ENCODE data around the gene NR2C2AP. TPM values are rescaled to one million over a fixed set of nuclear protein-coding genes. Genes with fewer than 3 reads are reported as not detected.

Gene NR2C2AP
- polyA plus RNA-seq, 12 donors = 6.8 to 13.2 (median 9.2) TPM; not detected in 2

- DNase-seq = no peak
These were observed 15.7 kb upstream of the NR2C2AP start for GRCh38 chr19:19218911-19219310.

GRCh38 chr19:19217099-19217498, 13.9 kb upstream of the NR2C2AP start:
- DNase-seq = no peak

- DNase-seq = no peak
These were observed 12.6 kb upstream of the NR2C2AP start for GRCh38 chr19:19215792-19216191.

- peak; percentile 60 for DNase-seq
These were observed 11.7 kb upstream of the NR2C2AP start for GRCh38 chr19:19214892-19215291.

GRCh38 chr19:19214159-19214490, 10.9 kb upstream of the NR2C2AP start:
- DNase-seq = no peak

GRCh38 chr19:19213426-19214158, 10.4 kb upstream of the NR2C2AP start:
- no peak for DNase-seq

- DNase-seq = no peak
These were observed 9.7 kb upstream of the NR2C2AP start for GRCh38 chr19:19212916-19213315.

- DNase-seq = no peak
These were observed 8.5 kb upstream of the NR2C2AP start, which contains the start of gene NCAN for GRCh38 chr19:19211499-19212420. TSS of gene NCAN (plus strand) at chr19:19211958. CDS start at chr19:19216954, 4,996 bp downstream.

GRCh38 chr19:19209372-19209771, 6.2 kb upstream of the NR2C2AP start:
- DNase-seq = no peak

GRCh38 chr19:19207637-19208572, 4.7 kb upstream of the NR2C2AP start:
- DNase-seq = no peak

- DNase-seq = no peak
These were observed 3.7 kb upstream of the NR2C2AP start for GRCh38 chr19:19206938-19207337.

- no peak for DNase-seq
These were observed 2.5 kb upstream of the NR2C2AP start for GRCh38 chr19:19205416-19206410.

GRCh38 chr19:19204181-19204580, 967 bp upstream of the NR2C2AP start:
- DNase-seq = no peak

- DNase-seq = no peak
These were observed 555 bp downstream of the NR2C2AP start for GRCh38 chr19:19202707-19203011.

- no peak for DNase-seq
These were observed 1.2 kb downstream of the NR2C2AP start for GRCh38 chr19:19201697-19202630.

- DNase-seq = no peak
These were observed 9.3 kb downstream of the NR2C2AP start for GRCh38 chr19:19193926-19194325.

- DNase-seq = no peak
These were observed 10.2 kb downstream of the NR2C2AP start for GRCh38 chr19:19192910-19193423.

- DNase-seq = peak; percentile 100
These were observed 10.9 kb downstream of the NR2C2AP start, which contains the start of the genes BORCS8 and RFXANK for GRCh38 chr19:19192078-19192882. TSS of gene BORCS8 (minus strand) at chr19:19192152. CDS start at chr19:19192117, 35 bp downstream. TSS of gene RFXANK (plus strand) at chr19:19192258. CDS start at chr19:19193947, 1,689 bp downstream.

All from muscle of arm (tissue), 12 donors.